Measurements from ENCODE around the gene IGF1R. TPM values are rescaled to one million over a fixed set of nuclear protein-coding genes. Genes with fewer than 3 reads are reported as not detected.

The IGF1R gene
- total and polyA plus RNA-seq, 2 of the 8 experiments (the other 6 are each of a cell fraction or from before 2014, with no cell fraction given), result 32.9 to 109 TPM

DNA sequence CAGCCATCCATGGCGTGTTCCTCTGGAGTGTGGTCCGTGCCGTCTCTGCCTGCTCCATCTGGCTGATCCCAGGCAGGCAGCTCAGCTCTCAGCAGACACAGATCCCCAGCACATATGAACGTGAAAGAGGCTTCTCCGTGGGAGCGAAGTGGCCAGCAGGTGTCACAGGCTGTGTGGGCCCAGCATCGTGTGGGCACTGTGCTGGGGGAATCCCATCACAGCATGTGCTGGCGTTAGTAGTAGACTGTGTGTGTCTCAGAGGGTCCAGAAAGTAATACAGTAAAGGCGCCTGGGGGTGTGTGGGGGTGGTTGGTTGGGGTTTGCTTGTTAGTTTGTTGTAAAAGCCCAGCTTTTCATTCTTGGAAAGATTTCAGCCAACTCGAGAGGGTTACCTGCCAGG lies 147.6 kb downstream of the IGF1R start:
- no peak overlapping the region for H3K23ac ChIP-seq (ENCODE audit: insufficient read length)
- no peaks in the 10 kb centered on the region for H3K27me3 ChIP-seq (replicated peaks in 1 of 4; ENCODE audit: control insufficient read depth in 3 of 4, extremely low read depth in 1 of 4, insufficient read depth in 3 of 4, low read length in 3 of 4)
- H4K91ac ChIP-seq (replicated peaks; ENCODE audit: insufficient read length, low read length), result no peak overlapping the region
- H2AK5ac ChIP-seq (ENCODE audit: low read depth, low read length), result peak overlapping the region; percentile 65; the same call in 1 of the 2 replicates
- peak overlapping the region; percentile 6 to 32; a peak in 3 of 4 replicates for H3K4me2 ChIP-seq (ENCODE audit: insufficient read depth in 1 of 2, low read depth in 2 of 2, low read length in 2 of 2)
- no peaks in the 10 kb centered on the region for H3K23me2 ChIP-seq (ENCODE audit: low read depth, low read length)
- no peak overlapping the region for H3K27ac ChIP-seq (ENCODE audit: low read depth, low read length)
- H3K4me3 ChIP-seq (ENCODE audit: extremely low read depth in 1 of 4, insufficient read depth in 2 of 4, low read depth in 3 of 4, low read length in 4 of 4), result no peak overlapping the region
- no peak overlapping the region for H3K56ac ChIP-seq (replicated peaks; ENCODE audit: insufficient read length, low read depth, low read length)
- peaks cover 27% of the 10 kb centered on the region for H3K79me1 ChIP-seq (ENCODE audit: low read depth, low read length)
- H2BK15ac ChIP-seq (ENCODE audit: low read length), result no peak overlapping the region
- peaks cover 11 to 48% (median 30%) of the 10 kb centered on the region in 4 experiments for H3K4me1 ChIP-seq (replicated peaks in 1 of 4; ENCODE audit: control insufficient read depth in 3 of 4, insufficient read depth in 4 of 4, low read length in 3 of 4)
- no peak overlapping the region for H3K4ac ChIP-seq (replicated peaks; ENCODE audit: insufficient read length, low read depth, low read length)
- H4K5ac ChIP-seq (ENCODE audit: insufficient read length, low read depth, low read length), result no peak overlapping the region
- ChIA-PET POLR2A (ENCODE audit: partially characterized antibody) (no interaction called here), CTCF (ENCODE audit: partially characterized antibody) (interaction anchor here (0.6 to 5.2 kb wide), 6 partner anchors 10 to 274 kb away, joined by 3 to 36 read pairs (median 4); no protein-coding TSS in a partner anchor)
- no peak overlapping the region for H3K14ac ChIP-seq (ENCODE audit: insufficient read length)
- 0 out of 2 replicates have a peak overlapping the region, but pooled peaks have one; percentile 62 for H2BK20ac ChIP-seq (ENCODE audit: low read length)
- H2BK5ac ChIP-seq (ENCODE audit: low read depth, low read length), result no peak overlapping the region
- no peak overlapping the region for H2BK120ac ChIP-seq (replicated peaks; ENCODE audit: low read depth, low read length)
- FAIRE-seq, result no peak
- no peak overlapping the region for H4K8ac ChIP-seq (ENCODE audit: extremely low read depth, insufficient read depth, low read length)
- WGBS, 2 experiments (ENCODE audit: extremely low coverage in 1 of 2, insufficient coverage in 1 of 2, insufficient read length in 1 of 2, insufficient replicate concordance in 2 of 2, low coverage in 1 of 2, low lambda C conversion rate in 2 of 2, missing lambda C conversion rate in 1 of 2), result 60% methylated on average over 10 of the region's 10 CpGs; no CpG with 5 or more reads in 1 of the 2 experiments
- H3K79me2 ChIP-seq (ENCODE audit: control insufficient read depth in 1 of 2, insufficient read depth in 2 of 2, low read length in 2 of 2), result peaks cover 7 to 86% of the 10 kb centered on the region in 2 experiments; a peak in 3 of 4 replicates
- peaks cover 31 to 39% of the 10 kb centered on the region in 2 experiments for H4K20me1 ChIP-seq (replicated peaks in 1 of 2; ENCODE audit: control insufficient read depth in 1 of 2, insufficient read depth in 2 of 2, low read length in 2 of 2)
- H3K9me3 ChIP-seq (ENCODE audit: insufficient read depth in 2 of 2, low read depth in 1 of 2, low read length in 1 of 2), result no peaks in the 10 kb centered on the region
- no peaks in the 10 kb centered on the region for H3K36me3 ChIP-seq (ENCODE audit: control insufficient read depth in 2 of 4, insufficient read depth in 4 of 4, low read length in 3 of 4)
- no peak overlapping the region for H2BK12ac ChIP-seq (ENCODE audit: low read depth, low read length)
- no peak overlapping the region for H2AFZ ChIP-seq (ENCODE audit: low read length)
- no peak for DNase-seq (ENCODE audit: low read depth in 1 of 2, low spot score in 2 of 2)
- no peak overlapping the region for H3K9ac ChIP-seq (replicated peaks in 1 of 4; ENCODE audit: extremely low read depth in 1 of 4, low read depth in 3 of 4, low read length in 3 of 4)
- no peak overlapping the region for H3K18ac ChIP-seq (ENCODE audit: extremely low read depth, low read length)
- TF ChIP-seq KDM4A (IDR thresholded peaks at IDR 0.05; ENCODE audit: low read depth, low read length, severe bottlenecking) (no peak), POLR2A (IDR thresholded peaks at IDR 0.05; ENCODE audit: control extremely low read depth in 1 of 2, low read depth in 2 of 2, low read length in 2 of 2) (no peak), SRF (IDR thresholded peaks at IDR 0.05; ENCODE audit: low read depth, low read length) (no peak), EZH2 (IDR thresholded peaks at IDR 0.05; ENCODE audit: low read depth, low read length, severe bottlenecking) (no peak), CREB1 (IDR thresholded peaks at IDR 0.05) (no peak), RXRA (IDR thresholded peaks at IDR 0.05; ENCODE audit: insufficient read depth, low read depth, low read length) (no peak), TAF1 (IDR thresholded peaks at IDR 0.05; ENCODE audit: low read depth, low read length) (no peak), YY1 (IDR thresholded peaks at IDR 0.05; ENCODE audit: low read depth, low read length) (no peak), RNF2 (IDR thresholded peaks at IDR 0.05; ENCODE audit: borderline replicate concordance, low read depth, low read length, missing control alignments, poor library complexity, severe bottlenecking) (no peak)
- TF ChIP-seq, protein P1, sequence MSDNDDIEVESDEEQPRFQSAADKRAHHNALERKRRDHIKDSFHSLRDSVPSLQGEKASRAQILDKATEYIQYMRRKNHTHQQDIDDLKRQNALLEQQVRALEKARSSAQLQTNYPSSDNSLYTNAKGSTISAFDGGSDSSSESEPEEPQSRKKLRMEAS (IDR thresholded peaks at IDR 0.05), result no peak
- TF ChIP-seq, protein P2, sequence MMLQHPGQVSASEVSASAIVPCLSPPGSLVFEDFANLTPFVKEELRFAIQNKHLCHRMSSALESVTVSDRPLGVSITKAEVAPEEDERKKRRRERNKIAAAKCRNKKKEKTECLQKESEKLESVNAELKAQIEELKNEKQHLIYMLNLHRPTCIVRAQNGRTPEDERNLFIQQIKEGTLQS (IDR thresholded peaks at IDR 0.05; ENCODE audit: insufficient read depth, low read depth, low read length), result no peak
